K562 treated with DMSO at 1 percent for 48 hours (cell line): Measurements from ENCODE around the gene TMEM165. TPM values are rescaled to one million over a fixed set of nuclear protein-coding genes. Genes with fewer than 3 reads are reported as not detected.

Experiments
- total RNA-seq: library from RNA; unstranded; fragments of 300-600 nt; gene quantifications from 2 replicates; pipeline ENCODE4 v1.2.3, GENCODE V29; 2022; ENCODE audit warnings: low replicate concordance; ENCODE audit errors: extremely low read depth

TMEM165 gene
- total RNA-seq = not detected in 2 replicates

GRCh38 chr4:55395529-55396307, at the start of gene TMEM165:
Gene TMEM165, plus strand, starts transcription at chr4:55395957. Its CDS starts 233 bp downstream, at chr4:55396190.

GRCh38 chr4:55345980-55346850, 49.5 kb upstream of the TMEM165 start, which contains the start of gene SRD5A3:
Gene SRD5A3, plus strand, starts transcription at chr4:55346242. Its CDS starts 95 bp downstream, at chr4:55346337.

Other genes starting within 250 kb of the TMEM165 start
- gene SRD5A3, start 49.7 kb upstream of the TMEM165 start, total RNA-seq = not detected in 2 replicates
- gene CLOCK, start 151.0 kb downstream of the TMEM165 start, total RNA-seq = not detected in 2 replicates
- not detected in 2 replicates for gene PDCL2, start 196.3 kb downstream of the TMEM165 start, total RNA-seq
- gene NMU, start 240.3 kb downstream of the TMEM165 start, total RNA-seq = not detected in 2 replicates